GM12801 (cell line): Measurements from ENCODE around the gene PYY.

ENCODE experiments used
- TF ChIP-seq, protein P1 (sequence below): IDR thresholded peaks from one replicate; pipeline ENCODE4 v1.5.1; 2011; ENCODE audit warnings: control low read depth; ENCODE audit not compliant: insufficient read length; ENCODE audit errors: extremely low read depth

The PYY gene

DNA sequence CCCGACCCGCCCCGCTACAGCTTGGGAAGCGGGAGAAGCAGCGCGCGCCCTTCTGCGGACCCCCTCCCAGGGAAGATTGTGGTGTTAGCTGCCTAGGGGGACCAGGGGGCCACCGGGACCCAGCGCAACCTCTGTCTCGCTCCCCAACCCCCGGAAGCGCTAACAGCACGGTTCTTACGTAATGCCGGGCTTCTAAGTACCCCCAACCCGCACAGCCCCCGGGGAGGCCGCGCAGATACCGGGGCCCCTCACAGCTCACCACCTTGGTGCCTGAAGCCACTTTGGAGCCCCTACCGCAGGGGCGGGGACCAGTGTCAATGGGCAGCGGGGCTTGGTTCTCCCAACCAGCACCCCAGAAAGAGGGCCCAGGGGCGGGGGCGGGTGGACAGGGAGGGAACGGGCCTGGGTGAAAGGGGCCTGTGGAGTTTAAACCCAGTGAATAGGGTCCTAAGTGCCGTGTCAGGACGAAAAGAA lies 46.8 kb downstream of the PYY start:
- TF ChIP-seq, protein P1, sequence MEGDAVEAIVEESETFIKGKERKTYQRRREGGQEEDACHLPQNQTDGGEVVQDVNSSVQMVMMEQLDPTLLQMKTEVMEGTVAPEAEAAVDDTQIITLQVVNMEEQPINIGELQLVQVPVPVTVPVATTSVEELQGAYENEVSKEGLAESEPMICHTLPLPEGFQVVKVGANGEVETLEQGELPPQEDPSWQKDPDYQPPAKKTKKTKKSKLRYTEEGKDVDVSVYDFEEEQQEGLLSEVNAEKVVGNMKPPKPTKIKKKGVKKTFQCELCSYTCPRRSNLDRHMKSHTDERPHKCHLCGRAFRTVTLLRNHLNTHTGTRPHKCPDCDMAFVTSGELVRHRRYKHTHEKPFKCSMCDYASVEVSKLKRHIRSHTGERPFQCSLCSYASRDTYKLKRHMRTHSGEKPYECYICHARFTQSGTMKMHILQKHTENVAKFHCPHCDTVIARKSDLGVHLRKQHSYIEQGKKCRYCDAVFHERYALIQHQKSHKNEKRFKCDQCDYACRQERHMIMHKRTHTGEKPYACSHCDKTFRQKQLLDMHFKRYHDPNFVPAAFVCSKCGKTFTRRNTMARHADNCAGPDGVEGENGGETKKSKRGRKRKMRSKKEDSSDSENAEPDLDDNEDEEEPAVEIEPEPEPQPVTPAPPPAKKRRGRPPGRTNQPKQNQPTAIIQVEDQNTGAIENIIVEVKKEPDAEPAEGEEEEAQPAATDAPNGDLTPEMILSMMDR: no peak

DNA sequence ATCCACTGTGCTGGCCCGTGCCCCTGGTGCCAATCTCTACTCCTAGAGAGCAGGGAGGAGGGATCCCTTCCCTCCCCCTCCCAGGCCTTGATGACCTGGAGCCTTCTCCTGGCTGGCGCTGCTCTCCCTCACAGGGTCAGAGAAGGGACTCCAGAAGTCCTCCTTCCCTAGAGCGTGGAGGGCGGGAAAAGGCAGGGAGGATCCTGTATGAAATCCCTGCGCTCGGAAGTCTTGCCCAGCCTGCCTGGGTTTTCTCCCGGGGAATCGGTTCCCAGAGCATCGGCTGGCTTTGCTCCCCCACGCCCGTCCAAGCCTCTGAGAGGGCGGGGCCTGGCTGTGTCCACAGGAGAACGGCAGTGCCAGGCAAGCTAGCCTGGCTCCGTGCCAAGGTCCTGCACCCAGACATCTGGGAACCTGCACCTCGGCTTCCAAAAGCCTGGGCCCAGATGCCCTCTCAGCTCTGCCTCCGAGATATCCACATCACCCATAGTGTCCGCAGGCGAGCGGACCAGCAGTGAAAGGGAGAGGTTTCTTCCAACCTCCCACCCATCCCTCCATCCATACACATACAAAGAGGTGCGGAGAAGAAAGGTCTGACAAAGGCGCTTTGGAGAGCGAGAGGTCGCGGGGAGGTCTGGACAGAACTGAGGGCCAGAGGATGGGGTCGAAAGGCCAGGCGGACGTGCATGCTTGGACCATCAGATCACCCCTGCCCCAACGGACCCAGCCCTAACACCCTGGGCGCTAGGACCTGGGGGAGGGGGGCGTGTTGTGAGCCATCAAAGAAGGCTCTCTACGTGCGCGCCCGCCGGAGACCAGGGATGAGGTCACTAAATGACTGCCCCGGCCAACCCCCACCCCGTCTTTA lies 47.5 kb downstream of the PYY start:
- TF ChIP-seq, protein P1: no peak

DNA sequence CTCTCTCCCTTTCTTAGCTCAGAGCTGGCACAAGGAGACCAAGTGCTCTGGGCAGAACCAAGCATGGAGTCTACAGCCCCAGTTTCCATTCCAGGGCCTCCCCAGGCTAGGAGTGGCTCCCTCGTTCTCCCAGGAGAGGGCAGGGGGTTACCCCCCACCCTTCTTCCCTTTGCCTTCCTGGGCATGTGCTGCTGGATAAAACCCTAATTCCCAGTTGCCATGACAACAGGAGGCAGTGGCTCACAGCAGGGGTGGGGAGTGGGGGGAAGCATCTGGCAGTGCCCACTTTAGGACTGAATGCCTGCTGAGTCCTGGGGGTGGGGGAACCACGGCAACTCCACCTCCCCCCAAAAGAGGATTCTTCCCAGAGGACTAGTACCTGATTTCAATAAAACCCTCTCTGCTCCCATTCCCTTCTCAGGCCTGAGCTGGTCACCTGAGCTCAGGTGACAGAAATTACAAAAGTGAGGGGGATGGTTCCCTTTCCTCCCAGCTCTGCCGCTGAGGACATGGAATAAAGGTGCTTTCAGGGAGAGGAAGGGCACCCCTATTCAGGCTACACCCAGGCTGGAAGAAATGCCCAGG lies 48.2 kb downstream of the PYY start:
- TF ChIP-seq, protein P1: no peak
